Smooth muscle cell (in vitro differentiated cells): ENCODE measurements around the gene COL13A1. TPM values are rescaled to one million over a fixed set of nuclear protein-coding genes. Genes with fewer than 3 reads are reported as not detected.

Source experiments
- DNase-seq: peaks from one replicate; lab custom pipeline; 2025; ENCODE audit not compliant: unreplicated experiment; lab: John Stamatoyannopoulos, UW
- H2AFZ ChIP-seq: fragments of 200-600 bp; sonication (generic); 2 replicates; pipeline ENCODE4 v1.6.0; 2016; ENCODE audit warnings: antibody characterized with exemption, low read depth, mild to moderate bottlenecking
- H3F3A ChIP-seq: fragments of 200-600 bp; sonication (generic); 2 replicates; pipeline ENCODE4 v1.6.0; 2017; ENCODE audit warnings: antibody characterized with exemption, low read depth
- H3K27ac ChIP-seq: fragments of 200-600 bp; sonication (generic); 2 replicates; pipeline ENCODE4 v1.5.1; 2016; ENCODE audit warnings: low read depth, mild to moderate bottlenecking
- H3K27me3 ChIP-seq: fragments of 200-600 bp; sonication (generic); 2 replicates; pipeline ENCODE4 v1.6.1; 2016; ENCODE audit warnings: low read depth, mild to moderate bottlenecking
- H3K36me3 ChIP-seq: fragments of 200-600 bp; sonication (generic); 2 replicates; pipeline ENCODE4 v1.5.1; 2016; ENCODE audit warnings: low read depth
- H3K4me1 ChIP-seq: fragments of 200-600 bp; sonication (generic); 2 replicates; pipeline ENCODE4 v1.5.1; 2016; ENCODE audit warnings: low read depth
- H3K4me2 ChIP-seq: fragments of 200-600 bp; sonication (generic); 2 replicates; pipeline ENCODE4 v1.6.0; 2016; ENCODE audit warnings: mild to moderate bottlenecking
- H3K4me3 ChIP-seq: fragments of 200-600 bp; sonication (generic); 2 replicates; pipeline ENCODE4 v1.5.1; 2016; ENCODE audit warnings: mild to moderate bottlenecking
- H3K79me2 ChIP-seq: fragments of 200-600 bp; sonication (generic); 2 replicates; pipeline ENCODE4 v1.6.0; 2016; ENCODE audit warnings: low read depth, mild to moderate bottlenecking
- H3K9ac ChIP-seq: fragments of 200-600 bp; sonication (generic); 2 replicates; pipeline ENCODE4 v1.6.0; 2016; ENCODE audit warnings: low read depth
- H3K9me3 ChIP-seq: fragments of 200-600 bp; sonication (generic); replicated peaks from 2 replicates; pipeline ENCODE4 v1.5.1; 2016; ENCODE audit warnings: low read depth
- H4K20me1 ChIP-seq: fragments of 200-600 bp; sonication (generic); 2 replicates; pipeline ENCODE4 v1.6.0; 2016; ENCODE audit warnings: low read depth
- CTCF ChIP-seq: fragments of 200-600 bp; sonication (generic); IDR thresholded peaks from 2 replicates; pipeline ENCODE4 v1.5.1; 2017; ENCODE audit warnings: borderline replicate concordance, mild to moderate bottlenecking, antibody characterized with exemption; ENCODE audit not compliant: insufficient read depth, poor library complexity, severe bottlenecking
- WGBS: methylation state at CpG from one replicate; pipeline ENCODE4 v1.1.7; 2016; ENCODE audit warnings: low lambda C conversion rate; 5-methylcytosine and 5-hydroxymethylcytosine counted together
- polyA plus RNA-seq: library from polyadenylated mRNA; unstranded; fragments of >200 nt; fragmentation: Nextera tagmentation; extraction: Ambion mirVana; gene quantifications from 2 replicates; pipeline ENCODE4 v1.2.1, GENCODE V29; 2016
- total RNA-seq: library from RNA; depleted of rRNA; stranded (reverse); fragments of >200 nt; gene quantifications from 2 replicates; pipeline ENCODE4 v1.2.3, GENCODE V29; 2014

The COL13A1 gene
- total and polyA plus RNA-seq, 2 experiments from 2014 or later, result 6.1 to 15.0 TPM

- no peak for DNase-seq
- Histone ChIP-seq H3K4me3 (no peak overlapping the region), H3K27me3 (peaks cover 30% of the 10 kb centered on the region), H3K9me3 (no peaks in the 10 kb centered on the region), H3K36me3 (no peaks in the 10 kb centered on the region), H4K20me1 (no peaks in the 10 kb centered on the region), H3K9ac (no peak overlapping the region), H3K27ac (no peak overlapping the region), H2AFZ (no peak overlapping the region), H3F3A (no peaks in the 10 kb centered on the region), H3K4me1 (no peaks in the 10 kb centered on the region), H3K79me2 (no peaks in the 10 kb centered on the region), H3K4me2 (no peak overlapping the region)
- TF ChIP-seq CTCF, result no peak
- 89% methylated on average over 2 of the region's 2 CpGs for WGBS
Observed at GRCh38 chr10:69996611-69997010, 194.9 kb downstream of the COL13A1 start.

- Histone ChIP-seq H3K36me3 (no peaks in the 10 kb centered on the region), H2AFZ (no peak overlapping the region), H3K4me2 (no peak overlapping the region), H4K20me1 (no peaks in the 10 kb centered on the region), H3K27ac (no peak overlapping the region), H3K9ac (no peak overlapping the region), H3K4me1 (no peaks in the 10 kb centered on the region), H3K27me3 (peaks cover 42% of the 10 kb centered on the region), H3K4me3 (no peak overlapping the region), H3K9me3 (no peaks in the 10 kb centered on the region), H3K79me2 (no peaks in the 10 kb centered on the region), H3F3A (no peaks in the 10 kb centered on the region)
- no peak for TF ChIP-seq CTCF
- no peak for DNase-seq
- WGBS, result 90% methylated on average over 4 of the region's 4 CpGs
Observed at GRCh38 chr10:70000262-70000661, 198.6 kb downstream of the COL13A1 start.

- Histone ChIP-seq H3K9me3 (no peaks in the 10 kb centered on the region), H3F3A (no peaks in the 10 kb centered on the region), H3K27ac (no peak overlapping the region), H3K4me1 (no peaks in the 10 kb centered on the region), H3K36me3 (no peaks in the 10 kb centered on the region), H3K79me2 (no peaks in the 10 kb centered on the region), H3K9ac (no peak overlapping the region), H3K4me2 (no peak overlapping the region), H3K4me3 (no peak overlapping the region), H2AFZ (no peak overlapping the region), H4K20me1 (no peaks in the 10 kb centered on the region), H3K27me3 (peaks cover 52% of the 10 kb centered on the region)
- no peak for TF ChIP-seq CTCF
- DNase-seq, result no peak
- 81% methylated on average over 9 of the region's 9 CpGs for WGBS
Observed at GRCh38 chr10:70007116-70007820, 205.6 kb downstream of the COL13A1 start.

Other genes with a start within 250 kb of the COL13A1 start
- not detected in 2 replicates for gene NEUROG3, start 228.5 kb upstream of the COL13A1 start, total RNA-seq
- gene NEUROG3, start 228.5 kb upstream of the COL13A1 start, polyA plus RNA-seq, result not detected in 2 replicates
- gene FAM241B, start 171.7 kb upstream of the COL13A1 start, total RNA-seq, result 0.81 and 4.1 TPM in 2 replicates
- 8.0 and 9.6 TPM in 2 replicates for gene FAM241B, start 171.7 kb upstream of the COL13A1 start, polyA plus RNA-seq